ENCODE measurements around the gene CDHR3.

The CDHR3 gene

DNA sequence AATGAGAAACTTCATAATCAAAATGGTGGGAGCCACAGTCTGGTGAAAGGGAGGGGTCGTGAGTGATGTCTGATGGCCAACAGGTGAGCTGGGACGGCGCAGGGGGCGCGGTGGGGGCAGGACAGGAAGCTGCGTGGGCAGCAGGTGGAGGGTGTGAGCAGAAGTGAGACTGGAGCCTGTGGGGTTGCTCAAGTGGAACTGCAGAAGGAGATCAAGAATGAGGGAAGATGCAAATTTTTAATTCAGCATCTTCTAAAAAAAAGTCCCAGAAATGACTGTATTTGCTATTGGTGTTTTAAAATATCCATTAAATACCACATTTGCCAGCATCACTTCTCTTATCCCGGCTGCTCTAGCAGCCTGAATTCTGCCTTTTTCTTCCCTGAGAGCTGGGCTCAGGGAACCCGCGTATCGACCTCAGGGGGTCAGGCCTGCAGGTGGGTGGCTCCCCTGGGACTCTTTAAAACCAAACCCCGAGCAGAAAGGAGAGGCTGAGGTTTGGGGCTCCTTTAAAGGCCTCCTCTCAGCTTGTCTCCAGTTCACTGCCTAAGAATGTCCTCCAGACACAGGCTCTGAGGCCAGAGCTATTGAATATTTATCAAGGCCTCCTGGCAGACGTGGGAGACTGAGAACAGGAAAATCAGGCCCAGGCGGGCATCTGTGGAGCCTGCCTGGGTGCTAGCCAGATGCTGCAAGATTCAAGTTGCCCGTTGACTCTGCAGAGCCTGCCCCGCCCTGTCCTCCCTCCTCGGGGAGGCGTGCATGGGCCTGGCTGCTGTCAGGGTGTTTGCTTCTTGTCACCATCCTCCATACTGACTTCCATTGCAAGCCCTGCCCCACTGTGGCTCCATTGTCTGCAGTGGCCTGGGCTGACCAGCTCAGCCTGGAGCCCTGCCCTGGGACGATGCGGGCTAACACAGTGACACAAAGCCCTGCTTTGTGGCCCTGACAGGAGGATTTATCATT is 95.2 kb downstream of the CDHR3 start:
- Histone ChIP-seq H3K4me1 (no peaks in the 10 kb centered on the region), H3K4me3 (no peak overlapping the region), H3K27me3 (ENCODE audit: low read depth) (0 out of 2 replicates have a peak, but pooled peaks cover 2% of the 10 kb centered on the region), H3K36me3 (replicated peaks) (no peaks in the 10 kb centered on the region), H3K9me3 (no peaks in the 10 kb centered on the region)
- no peak for DNase-seq (ENCODE audit: low spot score in 2 of 2)
- in situ Hi-C loops (cut with MboI; ENCODE audit: low sequenced_read_pairs): loop anchor here (5.0 to 25.0 kb wide), 2 partner anchors 94 to 404 kb away; no protein-coding TSS in a partner anchor

DNA sequence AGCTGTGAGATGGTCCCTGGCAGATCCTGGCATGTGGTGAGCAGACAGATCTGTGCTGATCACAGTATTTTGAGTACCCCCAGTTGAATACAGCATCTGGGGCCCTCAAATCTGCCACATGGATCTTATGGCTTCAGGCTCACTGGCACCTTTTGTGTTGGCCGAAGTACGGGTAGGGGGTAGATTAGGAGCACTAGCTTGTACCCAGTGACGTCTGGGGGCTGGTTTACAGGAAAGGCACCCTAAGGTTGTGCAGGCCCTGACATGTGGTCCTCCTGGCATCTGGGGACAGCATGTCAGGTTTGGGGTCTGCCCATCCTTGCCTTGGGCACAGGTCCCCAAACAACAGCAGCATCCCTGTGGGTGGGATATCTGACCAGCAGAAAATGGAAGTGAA is 95.9 kb downstream of the CDHR3 start:
- Histone ChIP-seq H3K36me3 (replicated peaks) (no peaks in the 10 kb centered on the region), H3K9me3 (no peaks in the 10 kb centered on the region), H3K27me3 (ENCODE audit: low read depth) (no peaks in the 10 kb centered on the region), H3K4me1 (no peaks in the 10 kb centered on the region), H3K4me3 (no peak overlapping the region)
- DNase-seq (ENCODE audit: low spot score in 2 of 2): no peak
- in situ Hi-C loops (cut with MboI; ENCODE audit: low sequenced_read_pairs): loop anchor here (5.0 to 25.0 kb wide), 2 partner anchors 93 to 403 kb away; no protein-coding TSS in a partner anchor

DNA sequence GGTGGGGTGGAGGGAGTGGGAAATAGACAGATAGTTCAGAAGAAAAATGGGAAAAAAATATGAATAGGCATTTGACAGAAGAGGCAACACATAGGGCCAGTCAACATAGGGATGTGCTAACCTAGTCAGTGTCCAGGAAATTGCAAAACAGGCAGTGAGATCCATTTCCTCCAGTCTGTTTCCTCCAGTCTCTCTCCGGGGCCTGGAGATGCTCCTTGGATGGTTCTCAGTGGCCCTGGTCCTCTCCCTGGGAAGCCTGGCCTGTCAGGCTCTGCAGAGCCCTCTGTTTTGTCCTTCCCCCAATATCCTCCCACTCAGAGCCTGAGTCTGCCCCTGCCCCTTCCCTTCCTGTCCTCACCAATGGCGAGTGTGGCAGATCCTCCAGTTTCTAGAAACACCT is 96.5 kb downstream of the CDHR3 start:
- no peak for DNase-seq (ENCODE audit: low spot score in 2 of 2)
- Histone ChIP-seq H3K36me3 (replicated peaks) (no peaks in the 10 kb centered on the region), H3K9me3 (no peaks in the 10 kb centered on the region), H3K4me1 (no peaks in the 10 kb centered on the region), H3K27me3 (ENCODE audit: low read depth) (no peaks in the 10 kb centered on the region), H3K4me3 (no peak overlapping the region)
- in situ Hi-C loops (cut with MboI; ENCODE audit: low sequenced_read_pairs): loop anchor here (5.0 to 25.0 kb wide), 2 partner anchors 93 to 403 kb away; no protein-coding TSS in a partner anchor

DNA sequence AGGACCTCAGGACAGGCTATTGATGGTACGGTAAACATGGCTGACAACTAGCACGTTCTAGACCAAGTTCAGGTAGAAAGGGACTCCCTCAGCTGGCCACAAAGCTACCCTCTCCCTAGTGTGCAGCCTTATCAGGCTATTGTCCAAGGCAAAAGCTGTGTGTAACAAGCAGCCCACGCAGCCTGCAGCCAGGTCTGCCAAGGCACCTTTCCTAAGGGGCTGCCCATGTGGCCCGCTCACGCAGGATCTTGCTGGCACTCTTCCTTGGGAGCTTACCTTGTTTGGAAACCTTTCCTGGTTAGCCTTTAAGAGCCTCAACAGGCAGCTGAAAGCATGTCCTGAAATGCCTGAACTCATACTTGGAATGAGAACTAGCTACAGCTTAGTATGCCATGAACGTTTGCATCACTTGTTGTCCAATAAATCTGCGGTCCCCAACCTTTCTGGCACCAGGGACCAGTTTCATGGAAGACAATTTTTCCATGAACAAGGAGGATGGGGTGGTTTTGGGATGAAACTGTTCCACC is 97.4 kb downstream of the CDHR3 start:
- Histone ChIP-seq H3K36me3 (replicated peaks) (no peaks in the 10 kb centered on the region), H3K27me3 (ENCODE audit: low read depth) (no peaks in the 10 kb centered on the region), H3K9me3 (no peaks in the 10 kb centered on the region), H3K4me3 (no peak overlapping the region), H3K4me1 (peaks cover 1% of the 10 kb centered on the region; the same call in 1 of the 2 replicates)
- no peak for DNase-seq (ENCODE audit: low spot score in 2 of 2)
- in situ Hi-C loops (cut with MboI; ENCODE audit: low sequenced_read_pairs): loop anchor here (25.0 kb wide), 1 partner anchor 402 kb away; no protein-coding TSS in a partner anchor

DNA sequence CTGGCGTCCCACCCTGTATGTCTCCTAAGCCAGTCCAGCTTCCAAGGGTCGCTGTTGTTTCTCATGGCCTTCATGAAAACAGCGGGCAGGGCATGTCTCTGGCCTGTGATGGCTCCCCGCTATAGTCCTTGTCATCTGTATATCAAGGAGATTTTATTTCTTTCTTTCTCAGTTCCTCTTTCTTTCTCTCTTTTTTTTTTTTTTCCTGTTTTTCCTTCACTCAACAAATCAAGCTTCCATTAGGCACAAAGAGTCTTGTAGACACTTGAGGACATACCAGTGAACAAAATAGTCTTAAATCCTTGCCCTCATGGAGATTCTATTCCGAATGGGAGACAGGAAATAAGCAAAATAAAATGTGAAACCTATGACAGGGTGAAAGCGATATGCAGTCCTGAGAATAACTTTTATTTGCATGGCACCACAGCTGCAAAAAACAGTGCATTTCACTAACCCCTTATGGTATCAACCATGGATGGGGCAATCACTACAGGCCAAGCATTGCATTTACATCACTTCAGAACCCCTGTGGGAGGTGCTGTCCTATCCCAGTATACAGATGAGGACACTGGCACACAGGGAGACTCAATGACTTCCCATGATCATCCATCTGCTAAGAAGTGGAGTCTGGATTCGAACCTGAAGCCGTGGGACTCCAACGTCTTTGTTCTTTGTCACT is 98.4 kb downstream of the CDHR3 start:
- Histone ChIP-seq H3K9me3 (no peaks in the 10 kb centered on the region), H3K27me3 (ENCODE audit: low read depth) (no peaks in the 10 kb centered on the region), H3K4me1 (peaks cover 5% of the 10 kb centered on the region; the same call in 1 of the 2 replicates), H3K4me3 (no peak overlapping the region), H3K36me3 (replicated peaks) (no peaks in the 10 kb centered on the region)
- in situ Hi-C loops (cut with MboI; ENCODE audit: low sequenced_read_pairs): loop anchor here (25.0 kb wide), 1 partner anchor 401 kb away; no protein-coding TSS in a partner anchor
- no peak for DNase-seq (ENCODE audit: low spot score in 2 of 2)

DNA sequence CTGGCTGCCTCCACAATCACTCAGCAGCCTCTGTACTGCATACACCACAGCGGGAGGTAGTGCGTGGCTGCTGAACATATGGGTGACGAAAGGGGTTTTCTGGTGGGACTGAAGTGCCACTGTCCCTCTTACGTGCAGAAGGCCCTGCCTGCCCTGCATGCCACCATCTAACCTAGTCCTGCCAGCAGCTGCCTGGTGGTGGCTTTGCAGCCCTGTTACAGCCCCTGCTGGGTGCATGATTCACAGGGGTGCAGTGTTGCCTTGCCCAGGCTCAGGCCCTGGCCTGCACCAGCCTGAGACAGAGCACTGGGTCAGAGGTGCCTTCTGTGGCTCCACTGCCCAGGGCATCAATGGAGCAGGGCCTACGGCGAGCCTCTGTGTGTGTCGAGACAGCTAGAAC is 98.9 kb downstream of the CDHR3 start:
- Histone ChIP-seq H3K9me3 (no peaks in the 10 kb centered on the region), H3K4me3 (no peak overlapping the region), H3K27me3 (ENCODE audit: low read depth) (no peaks in the 10 kb centered on the region), H3K4me1 (peaks cover 5% of the 10 kb centered on the region; the same call in 1 of the 2 replicates), H3K36me3 (replicated peaks) (no peaks in the 10 kb centered on the region)
- in situ Hi-C loops (cut with MboI; ENCODE audit: low sequenced_read_pairs): loop anchor here (25.0 kb wide), 1 partner anchor 400 kb away; no protein-coding TSS in a partner anchor
- no peak for DNase-seq (ENCODE audit: low spot score in 2 of 2)

DNA sequence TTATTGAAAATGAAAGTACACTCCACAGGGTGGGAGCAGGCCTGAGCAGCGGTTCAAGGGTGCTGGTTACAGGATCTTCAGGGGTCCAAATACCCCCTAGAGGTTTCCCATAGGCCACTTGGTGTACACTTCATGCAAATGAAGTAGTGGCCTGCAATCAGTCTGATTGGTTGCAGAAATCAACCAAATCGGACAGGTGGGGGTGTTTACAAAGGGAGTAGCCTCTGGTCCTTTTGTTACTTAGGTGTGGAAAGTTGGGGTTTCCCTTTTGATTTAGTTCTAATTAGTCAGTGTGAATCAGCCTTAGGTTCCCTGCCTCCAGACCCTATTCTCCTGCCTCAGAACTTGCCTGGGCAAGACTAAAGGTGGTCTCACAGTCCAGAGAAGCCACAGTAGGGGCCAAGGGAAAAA is 99.5 kb downstream of the CDHR3 start:
- no peaks in the 10 kb centered on the region for H3K27me3 ChIP-seq (ENCODE audit: low read depth)
- no peak for DNase-seq (ENCODE audit: low spot score in 2 of 2)
- H3K36me3 ChIP-seq (replicated peaks): no peaks in the 10 kb centered on the region
- in situ Hi-C loops (cut with MboI; ENCODE audit: low sequenced_read_pairs): loop anchor here (25.0 kb wide), 1 partner anchor 400 kb away; no protein-coding TSS in a partner anchor
- H3K4me1 ChIP-seq: peaks cover 5% of the 10 kb centered on the region; the same call in 1 of the 2 replicates
- no peak overlapping the region for H3K4me3 ChIP-seq
- H3K9me3 ChIP-seq: no peaks in the 10 kb centered on the region

DNA sequence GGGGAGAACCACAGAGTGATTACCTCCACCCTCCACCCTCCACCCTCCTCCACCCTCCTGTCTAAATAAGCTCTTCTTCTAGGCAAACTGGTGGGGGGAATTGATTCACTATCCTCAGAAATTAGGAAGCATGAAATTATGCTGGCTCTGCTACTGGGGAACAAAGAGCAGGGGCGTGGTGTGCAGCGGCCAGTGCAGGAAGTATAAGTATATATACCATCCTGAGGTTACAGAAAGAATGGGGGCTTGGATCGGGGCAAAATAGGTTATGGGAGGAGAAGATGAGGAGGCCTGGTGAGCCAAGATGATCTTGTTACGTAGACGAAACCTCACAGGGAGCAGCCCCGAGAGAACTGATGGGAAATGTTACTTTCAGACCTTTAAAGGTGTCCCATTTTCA is 100.0 kb downstream of the CDHR3 start:
- DNase-seq (ENCODE audit: low spot score in 2 of 2): no peak
- Histone ChIP-seq H3K4me3 (no peak overlapping the region), H3K9me3 (no peaks in the 10 kb centered on the region), H3K4me1 (peaks cover 5% of the 10 kb centered on the region; the same call in 1 of the 2 replicates), H3K36me3 (replicated peaks) (no peaks in the 10 kb centered on the region), H3K27me3 (ENCODE audit: low read depth) (no peaks in the 10 kb centered on the region)
- in situ Hi-C loops (cut with MboI; ENCODE audit: low sequenced_read_pairs): loop anchor here (25.0 kb wide), 1 partner anchor 399 kb away; no protein-coding TSS in a partner anchor

DNA sequence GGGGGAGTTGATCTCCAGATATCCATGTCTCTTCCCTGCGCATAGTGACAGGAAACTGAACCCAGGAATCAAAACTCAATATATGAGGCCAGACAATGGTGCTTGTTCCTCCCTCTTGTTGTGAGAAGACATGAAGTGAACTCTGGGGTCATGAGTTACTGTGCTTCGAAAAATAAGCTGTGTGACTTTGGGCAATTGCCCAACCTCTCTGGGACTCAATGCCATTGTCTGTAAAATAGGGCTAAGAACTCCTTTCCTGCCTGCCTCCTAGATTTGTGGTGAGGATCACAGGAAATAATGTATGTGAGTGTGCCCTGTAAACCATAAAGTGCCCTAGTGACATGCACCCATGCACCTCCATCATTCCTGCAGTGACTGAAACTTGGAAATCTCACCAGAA is 100.6 kb downstream of the CDHR3 start:
- in situ Hi-C loops (cut with MboI; ENCODE audit: low sequenced_read_pairs): loop anchor here (25.0 kb wide), 1 partner anchor 399 kb away; no protein-coding TSS in a partner anchor
- no peak overlapping the region for H3K4me3 ChIP-seq
- no peaks in the 10 kb centered on the region for H3K9me3 ChIP-seq
- H3K36me3 ChIP-seq (replicated peaks): no peaks in the 10 kb centered on the region
- peaks cover 5% of the 10 kb centered on the region; the same call in 1 of the 2 replicates for H3K4me1 ChIP-seq
- H3K27me3 ChIP-seq (ENCODE audit: low read depth): no peaks in the 10 kb centered on the region
- no peak for DNase-seq (ENCODE audit: low spot score in 2 of 2)

DNA sequence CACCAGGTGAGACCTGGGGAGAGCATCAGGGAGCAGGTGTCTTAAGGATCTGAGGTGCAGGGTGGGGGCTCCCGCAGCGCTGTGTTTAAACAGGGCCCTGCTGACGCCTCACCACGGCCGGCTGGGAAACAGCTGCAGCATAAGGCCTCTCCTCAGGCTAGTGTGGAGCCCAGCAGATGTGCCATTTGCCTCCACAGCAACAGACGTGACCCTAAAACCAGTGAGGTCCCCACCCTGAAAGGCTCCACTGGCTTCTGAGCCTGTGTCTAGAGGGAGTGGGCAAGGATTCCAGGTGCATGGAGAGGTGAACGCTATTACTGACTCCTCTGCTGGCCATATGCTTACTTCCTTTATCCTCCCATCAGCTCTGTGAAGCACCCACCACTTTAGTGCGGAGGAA is 101.3 kb downstream of the CDHR3 start:
- no peaks in the 10 kb centered on the region for H3K27me3 ChIP-seq (ENCODE audit: low read depth)
- in situ Hi-C loops (cut with MboI; ENCODE audit: low sequenced_read_pairs): loop anchor here (25.0 kb wide), 1 partner anchor 398 kb away; no protein-coding TSS in a partner anchor
- peaks cover 5% of the 10 kb centered on the region; the same call in 1 of the 2 replicates for H3K4me1 ChIP-seq
- H3K4me3 ChIP-seq: no peak overlapping the region
- no peaks in the 10 kb centered on the region for H3K36me3 ChIP-seq (replicated peaks)
- no peaks in the 10 kb centered on the region for H3K9me3 ChIP-seq
- DNase-seq (ENCODE audit: low spot score in 2 of 2): no peak

DNA sequence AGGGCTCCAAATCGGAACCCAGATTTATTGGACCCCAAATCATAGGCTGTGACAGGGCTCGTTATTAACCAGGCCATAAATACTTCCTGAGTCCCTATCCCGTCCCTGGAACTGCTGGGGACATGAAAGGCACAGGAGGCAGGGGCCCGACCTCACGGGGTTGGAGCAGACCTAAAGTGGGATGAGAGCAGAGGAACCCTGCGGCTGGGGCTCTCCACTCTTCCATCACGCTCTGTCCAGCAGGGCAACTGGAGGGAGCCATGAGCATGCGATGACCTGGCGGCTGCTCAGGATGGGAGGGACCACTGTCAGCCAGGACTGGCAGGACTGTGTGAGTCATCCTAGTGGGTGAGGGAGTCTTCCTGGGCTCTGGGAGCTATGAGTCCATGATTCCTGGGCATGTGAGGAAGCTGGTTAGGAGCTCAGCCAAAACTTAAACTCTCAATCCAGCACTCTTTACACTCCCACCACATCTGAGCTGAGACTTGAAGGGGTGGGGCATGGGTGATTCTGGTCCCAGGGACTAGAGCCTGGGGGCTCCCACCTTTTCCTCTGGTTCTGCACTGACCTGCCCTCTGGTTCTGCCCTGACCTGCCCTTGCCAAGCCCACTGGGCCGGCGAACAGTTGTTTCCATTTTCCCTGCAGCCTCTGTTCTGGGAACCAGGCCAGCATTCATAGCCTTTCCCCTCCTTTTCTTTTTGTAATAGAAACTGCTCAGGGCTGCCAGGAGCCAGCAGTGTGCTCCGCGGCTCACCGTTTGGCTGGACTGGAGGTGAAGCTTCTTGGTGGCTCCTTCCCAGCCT is 101.9 kb downstream of the CDHR3 start:
- Histone ChIP-seq H3K27me3 (ENCODE audit: low read depth) (no peaks in the 10 kb centered on the region), H3K4me3 (no peak overlapping the region), H3K9me3 (no peaks in the 10 kb centered on the region), H3K36me3 (replicated peaks) (no peaks in the 10 kb centered on the region), H3K4me1 (peaks cover 5% of the 10 kb centered on the region; the same call in 1 of the 2 replicates)
- in situ Hi-C loops (cut with MboI; ENCODE audit: low sequenced_read_pairs): loop anchor here (25.0 kb wide), 1 partner anchor 397 kb away; no protein-coding TSS in a partner anchor
- DNase-seq (ENCODE audit: low spot score in 2 of 2): peak in 1 of 2 experiments; percentile 39

DNA sequence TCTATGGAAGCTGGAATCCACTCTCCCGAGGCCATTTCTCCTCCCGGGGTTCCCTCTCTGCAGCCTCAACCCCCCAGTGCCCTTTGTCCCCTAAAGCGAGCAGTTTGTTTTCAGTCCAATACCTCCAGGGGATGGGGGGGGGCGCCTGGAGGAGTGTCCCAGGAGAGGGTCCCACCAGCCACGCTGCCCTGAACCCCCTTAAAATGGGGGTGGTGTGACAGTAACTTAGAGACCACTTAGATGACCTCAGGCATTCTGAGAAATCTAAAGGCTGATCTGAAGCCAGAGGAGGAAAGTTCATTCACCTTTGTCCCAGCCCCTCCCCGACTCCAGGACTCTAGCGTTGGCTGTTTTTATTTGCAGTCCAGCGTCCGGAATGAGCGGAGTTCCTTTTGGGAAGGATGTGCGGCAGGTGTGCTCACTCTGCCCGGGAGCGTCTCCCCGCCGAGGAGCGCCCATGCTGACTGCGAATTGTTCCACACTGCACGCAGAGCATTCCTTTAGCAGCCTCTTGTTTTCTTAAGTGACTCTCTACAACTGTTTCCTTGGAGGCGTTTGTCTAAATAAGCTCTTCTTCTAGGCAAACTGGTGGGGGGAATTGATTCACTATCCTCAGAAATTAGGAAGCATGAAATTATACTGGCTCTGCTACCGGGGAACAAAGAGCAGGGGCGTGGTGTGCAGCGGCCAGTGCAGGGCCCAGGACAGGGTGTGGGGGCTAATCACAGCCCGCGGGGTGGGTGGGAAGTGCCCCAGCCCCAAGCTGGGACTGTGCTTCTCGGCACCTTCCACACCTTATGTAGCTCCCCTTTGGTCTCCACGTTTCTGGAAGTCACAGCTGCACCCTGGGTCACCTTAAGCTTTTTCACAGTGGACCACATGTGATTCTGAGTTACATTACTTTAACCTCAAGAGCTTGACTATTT is 102.8 kb downstream of the CDHR3 start:
- Histone ChIP-seq H3K27me3 (ENCODE audit: low read depth) (no peaks in the 10 kb centered on the region), H3K36me3 (replicated peaks) (no peaks in the 10 kb centered on the region), H3K4me3 (no peak overlapping the region), H3K4me1 (peaks cover 5% of the 10 kb centered on the region; the same call in 1 of the 2 replicates), H3K9me3 (no peaks in the 10 kb centered on the region)
- in situ Hi-C loops (cut with MboI; ENCODE audit: low sequenced_read_pairs): loop anchor here (25.0 kb wide), 1 partner anchor 396 kb away; no protein-coding TSS in a partner anchor
- DNase-seq (ENCODE audit: low spot score in 2 of 2): no peak
